GM19238 (cell line): ENCODE results near the gene CALHM4.
"Not testable (repeated sequence)": the region's sequence is repeated elsewhere in the genome, so short reads cannot be mapped to it uniquely, and the experiment has no call there.

Experiments
- DNase-seq: peaks from one replicate; pipeline ENCODE4 v3.0.0; 2011; ENCODE audit warnings: low spot score; ENCODE audit not compliant: insufficient read length

CALHM4 gene

GRCh38 chr6:116575227-116575626 lies 21.7 kb downstream of the CALHM4 start:
- no peak for DNase-seq

DNA sequence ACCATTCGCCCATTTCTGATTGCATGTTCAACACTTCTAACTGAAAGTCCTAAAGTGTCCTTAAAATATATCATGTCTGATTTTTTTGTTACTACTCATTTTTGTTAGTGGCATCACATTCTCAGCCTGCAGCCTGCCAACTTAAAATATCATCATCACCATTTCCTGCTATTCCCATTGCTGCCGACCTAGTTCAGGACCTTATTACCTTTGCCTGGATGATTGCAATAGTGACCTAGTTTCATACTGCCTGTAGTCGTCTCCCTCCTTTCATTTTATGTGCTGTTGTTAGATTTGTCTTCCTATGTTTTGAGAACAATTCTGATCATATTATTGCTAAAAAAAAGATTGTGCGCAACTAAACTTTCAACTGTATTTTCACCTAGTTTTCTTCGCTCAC lies 23.9 kb downstream of the CALHM4 start:
- DNase-seq = no peak

- DNase-seq = no peak
Observed at GRCh38 chr6:116578335-116578734, 24.8 kb downstream of the CALHM4 start.

- no peak for DNase-seq
Observed at GRCh38 chr6:116579143-116579542, 25.6 kb downstream of the CALHM4 start.

- DNase-seq = no peak
Observed at GRCh38 chr6:116580198-116580597, 26.6 kb downstream of the CALHM4 start.

DNA sequence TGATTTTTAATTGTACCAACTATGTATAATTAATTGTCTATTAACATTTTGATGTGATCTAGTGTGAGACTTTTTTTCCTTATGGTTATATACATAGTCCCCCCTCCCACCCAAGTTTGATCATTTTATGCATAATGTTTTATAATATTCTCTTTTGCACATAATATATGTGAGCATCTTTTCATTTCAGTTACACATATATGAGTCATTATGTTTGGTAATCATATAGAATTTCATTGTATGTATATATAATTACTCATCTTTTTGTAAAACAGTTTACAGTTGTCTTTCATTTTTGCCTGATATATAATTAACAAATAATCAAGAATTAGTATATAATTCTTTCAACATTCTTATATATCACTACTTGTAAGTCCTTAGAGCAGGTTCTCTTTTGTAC lies 32.7 kb downstream of the CALHM4 start:
- no peak for DNase-seq

DNA sequence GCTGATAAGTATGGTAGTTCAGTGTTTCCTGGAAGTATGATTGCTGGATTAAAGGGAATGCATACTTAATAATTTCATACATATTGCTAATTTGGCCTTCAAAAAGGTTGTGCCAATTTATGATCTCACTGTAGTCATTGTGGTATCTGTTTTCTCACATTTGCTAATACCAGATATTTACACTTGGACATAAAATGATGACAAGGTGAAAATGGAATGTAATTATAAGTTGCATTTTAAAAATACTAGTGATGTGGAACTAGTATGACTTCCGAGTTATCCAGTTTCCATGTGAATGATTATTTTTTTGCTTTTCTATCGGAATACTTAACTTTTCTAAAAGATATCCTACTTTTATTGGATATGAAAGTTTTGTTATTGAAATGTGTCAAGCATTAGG lies 33.2 kb downstream of the CALHM4 start:
- DNase-seq = no peak

DNA sequence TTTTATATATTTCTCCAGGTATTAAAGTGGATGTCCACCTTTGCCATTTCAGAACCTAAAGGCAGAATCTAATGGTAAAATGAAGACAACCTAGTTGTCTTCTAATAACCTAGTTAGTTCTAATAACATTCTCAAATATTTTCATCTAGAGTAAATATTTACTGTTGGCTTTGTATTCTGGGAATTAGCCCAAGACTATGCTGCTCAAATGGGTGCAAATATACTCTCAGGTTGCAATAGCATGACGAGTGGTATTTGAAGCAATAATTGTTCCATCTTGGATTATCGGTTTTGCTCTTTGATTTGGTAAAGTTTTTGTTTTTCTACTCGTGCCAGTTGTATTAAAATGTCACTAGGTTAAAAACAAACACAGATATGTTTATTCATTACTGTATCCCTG lies 41.7 kb downstream of the CALHM4 start:
- no peak for DNase-seq

GRCh38 chr6:116596815-116597214 lies 43.3 kb downstream of the CALHM4 start:
- no peak for DNase-seq

DNA sequence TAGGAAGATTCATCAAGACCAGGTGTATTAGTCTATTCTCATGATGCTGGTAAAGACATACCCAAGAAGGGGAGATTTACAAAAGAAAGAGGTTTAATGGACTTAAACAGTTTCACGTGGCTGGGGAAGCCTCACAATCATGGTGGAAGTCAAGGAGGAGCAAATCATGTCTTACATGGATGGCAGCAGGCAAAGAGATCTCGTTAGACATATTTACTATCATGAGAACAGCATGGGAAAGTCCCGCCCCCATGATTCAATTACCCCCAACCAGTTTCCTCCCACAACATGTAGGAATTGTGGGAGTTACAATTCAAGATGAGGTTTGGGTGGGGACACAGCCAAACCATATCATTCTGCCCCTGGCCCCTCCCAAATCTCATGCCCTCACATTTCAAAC lies 50.4 kb downstream of the CALHM4 start:
- not testable (repeated sequence) for DNase-seq

GRCh38 chr6:116604868-116605267 lies 51.3 kb downstream of the CALHM4 start:
- DNase-seq = not testable (repeated sequence)

- DNase-seq = no peak
Observed at GRCh38 chr6:116605935-116606334, 52.4 kb downstream of the CALHM4 start.
